GM23338 (cell line): Measurements from ENCODE around the gene CD1D. TPM values are rescaled to one million over a fixed set of nuclear protein-coding genes. Genes with fewer than 3 reads are reported as not detected.

Experiments
- ATAC-seq: fragments of 200-7000 bp; cut with Tn5 transposase; 3 replicates; pipeline ENCODE4 v1.9.1; 2020
- DNase-seq: peaks from one replicate; pipeline ENCODE4 v3.0.0-alpha.2; 2015; ENCODE audit warnings: low spot score
- H2AFZ ChIP-seq: fragments of 200-600 bp; sonication (generic); 2 replicates; pipeline ENCODE4 v1.8.0; 2016; ENCODE audit warnings: antibody characterized with exemption, mild to moderate bottlenecking, moderate library complexity
- H3F3A ChIP-seq: fragments of 200-600 bp; sonication (generic); replicated peaks from 2 replicates; pipeline ENCODE4 v1.8.0; 2017; ENCODE audit warnings: antibody characterized with exemption, mixed run types, low read depth
- H3K27ac ChIP-seq: fragments of 200-600 bp; sonication (generic); 2 replicates; pipeline ENCODE4 v1.6.1; 2016; ENCODE audit warnings: low read depth
- H3K27me3 ChIP-seq: fragments of 200-600 bp; sonication (generic); 2 replicates; pipeline ENCODE4 v1.8.0; 2016; ENCODE audit warnings: mild to moderate bottlenecking, mixed run types, moderate library complexity; ENCODE audit not compliant: insufficient read depth
- H3K36me3 ChIP-seq: fragments of 200-600 bp; sonication (generic); 2 replicates; pipeline ENCODE4 v1.8.0; 2016; ENCODE audit warnings: mild to moderate bottlenecking; ENCODE audit not compliant: insufficient read depth
- H3K4me1 ChIP-seq: fragments of 200-600 bp; sonication (generic); 2 replicates; pipeline ENCODE4 v1.8.0; 2016; ENCODE audit warnings: mild to moderate bottlenecking, moderate library complexity; ENCODE audit not compliant: insufficient read depth
- H3K4me2 ChIP-seq: fragments of 200-600 bp; sonication (generic); 2 replicates; pipeline ENCODE4 v1.7.1; 2017; ENCODE audit warnings: mixed run types
- H3K4me3 ChIP-seq: fragments of 200-600 bp; sonication (generic); 2 replicates; pipeline ENCODE4 v1.6.1; 2016; ENCODE audit warnings: mixed run types
- H3K79me2 ChIP-seq: fragments of 200-600 bp; sonication (generic); replicated peaks from 2 replicates; pipeline ENCODE4 v1.8.0; 2017; ENCODE audit warnings: mild to moderate bottlenecking; ENCODE audit not compliant: insufficient read depth
- H3K9me2 ChIP-seq: fragments of 200-600 bp; sonication (generic); 2 replicates; pipeline ENCODE4 v1.8.0; 2017; ENCODE audit not compliant: insufficient read depth
- H4K20me1 ChIP-seq: fragments of 200-600 bp; sonication (generic); replicated peaks from 2 replicates; pipeline ENCODE4 v1.8.0; 2017; ENCODE audit warnings: mild to moderate bottlenecking; ENCODE audit not compliant: insufficient read depth
- H3K27ac Mint-ChIP-seq: 2 replicates; pipeline ENCODE4 v1.8.0; 2020; ENCODE audit warnings: inconsistent platforms, mild to moderate bottlenecking, moderate library complexity, mixed read lengths
- H3K27me3 Mint-ChIP-seq: 3 replicates; pipeline ENCODE4 v1.8.0; 2022; ENCODE audit warnings: low read depth, mild to moderate bottlenecking, moderate library complexity, mixed read lengths, inconsistent platforms; ENCODE audit not compliant: insufficient read depth, poor library complexity
- H3K36me3 Mint-ChIP-seq: 3 replicates; pipeline ENCODE4 v1.8.0; 2021; ENCODE audit warnings: low read depth, mild to moderate bottlenecking, inconsistent platforms, moderate library complexity, mixed read lengths
- H3K4me1 Mint-ChIP-seq: 3 replicates; pipeline ENCODE4 v1.8.0; 2020; ENCODE audit warnings: mild to moderate bottlenecking, inconsistent platforms, mixed read lengths
- H3K4me3 Mint-ChIP-seq: 3 replicates; pipeline ENCODE4 v1.8.0; 2021; ENCODE audit warnings: moderate library complexity, mild to moderate bottlenecking, inconsistent platforms, mixed read lengths
- H3K9me3 Mint-ChIP-seq: 3 replicates; pipeline ENCODE4 v1.8.0; 2020; ENCODE audit warnings: moderate library complexity, mild to moderate bottlenecking, inconsistent platforms, mixed read lengths
- CREB1 ChIP-seq: fragments of 250-450 bp; sonication (Bioruptor Pico); IDR thresholded peaks from 2 replicates; pipeline ENCODE4 v1.5.0; 2020; ENCODE audit warnings: low read depth, mild to moderate bottlenecking, moderate library complexity
- EZH2 ChIP-seq: fragments of 200-600 bp; sonication (generic); IDR thresholded peaks from one replicate; pipeline ENCODE4 v1.8.0; 2017; ENCODE audit warnings: antibody characterized with exemption, mild to moderate bottlenecking, low read depth; ENCODE audit not compliant: unreplicated experiment
- EZH2phosphoT487 ChIP-seq: fragments of 200-600 bp; sonication (generic); IDR thresholded peaks from one replicate; pipeline ENCODE4 v1.8.1; 2018; ENCODE audit warnings: antibody characterized with exemption; ENCODE audit not compliant: unreplicated experiment
- JUNB ChIP-seq: IDR thresholded peaks from one replicate; pipeline ENCODE4 v1.6.1; 2016; ENCODE audit warnings: antibody characterized with exemption; ENCODE audit not compliant: unreplicated experiment
- NANOG ChIP-seq: IDR thresholded peaks from 2 replicates; pipeline ENCODE4 v1.6.1; 2016; ENCODE audit warnings: antibody characterized with exemption, borderline replicate concordance
- POLR2AphosphoS5 ChIP-seq: IDR thresholded peaks from 2 replicates; pipeline ENCODE4 v1.6.1; 2016; ENCODE audit warnings: antibody characterized with exemption, low read depth
- STAT1 ChIP-seq: IDR thresholded peaks from one replicate; pipeline ENCODE4 v1.6.1; 2016; ENCODE audit warnings: antibody characterized with exemption; ENCODE audit not compliant: unreplicated experiment
- ZNF114 ChIP-seq: fragments of 250-450 bp; sonication (Bioruptor Pico); IDR thresholded peaks from 2 replicates; pipeline ENCODE4 v1.5.0; 2020; ENCODE audit warnings: mild to moderate bottlenecking, moderate library complexity
- ZNF331 ChIP-seq: fragments of 250-450 bp; sonication (Bioruptor Pico); IDR thresholded peaks from 2 replicates; pipeline ENCODE4 v1.5.0; 2020; ENCODE audit warnings: low read depth, mild to moderate bottlenecking, moderate library complexity
- polyA plus RNA-seq: library from polyadenylated mRNA; unstranded; fragments of >200 nt; fragmentation: Nextera tagmentation; extraction: Ambion mirVana; gene quantifications from 2 replicates; pipeline ENCODE4 v1.2.1, GENCODE V29; 2016
- total RNA-seq: library from RNA; depleted of rRNA; stranded (reverse); fragments of >200 nt; shearing (Covaris generic); gene quantifications from 2 replicates; pipeline ENCODE4 v1.2.3, GENCODE V29; 2014
- TF ChIP-seq, protein P1 (sequence below), 2 experiments: fragments of 200-600 bp in 1 of 2; sonication (generic) in 1 of 2; conservative IDR thresholded peaks; 2 replicates each; pipeline versions ENCODE4 v1.5.1 to v1.6.1; 2016 to 2017; ENCODE audit warnings: antibody characterized with exemption in 2 of 2, low read depth in 2 of 2, mild to moderate bottlenecking in 2 of 2, moderate library complexity in 1 of 2

CD1D gene
- total and polyA plus RNA-seq, 2 experiments from 2014 or later: 1.5 to 2.7 TPM

DNA sequence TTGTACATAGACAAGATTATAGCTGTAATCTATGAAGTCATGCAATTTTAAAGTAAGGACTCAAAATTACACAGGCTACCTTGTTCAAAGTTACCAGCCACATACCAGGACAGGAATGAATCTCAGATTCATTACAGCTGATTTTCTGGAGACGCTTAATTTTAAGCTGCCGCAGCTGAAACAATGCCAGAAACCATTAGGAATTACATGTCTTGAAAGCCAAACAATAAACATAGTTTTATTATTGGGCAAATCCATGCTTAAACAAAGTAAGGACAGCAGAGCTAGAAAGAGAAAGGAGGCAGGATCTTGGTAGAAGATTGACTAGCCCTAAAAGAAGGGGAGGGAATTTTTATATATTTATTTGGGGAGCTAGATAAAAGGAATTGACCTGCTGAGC lies 19.2 kb upstream of the CD1D start:
- Histone ChIP-seq H3K36me3 (no peaks in the 10 kb centered on the region), H3K9me2 (peaks cover 11% of the 10 kb centered on the region; the same call in 1 of the 2 replicates), H3K79me2 (no peaks in the 10 kb centered on the region), H3K4me1 (no peaks in the 10 kb centered on the region), H3K27ac (no peak overlapping the region), H4K20me1 (no peaks in the 10 kb centered on the region), H3K4me3 (no peak overlapping the region), H3K4me2 (no peak overlapping the region), H3K27me3 (no peaks in the 10 kb centered on the region; the same call in 1 of the 2 replicates), H3F3A (no peaks in the 10 kb centered on the region), H2AFZ (no peak overlapping the region)
- no peaks in the 10 kb centered on the region; the same call in 1 of the 3 replicates for H3K4me1 Mint-ChIP-seq
- no peaks in the 10 kb centered on the region for H3K27me3 Mint-ChIP-seq
- ATAC-seq (no peak), DNase-seq (no peak)
- H3K4me3 Mint-ChIP-seq: no peak overlapping the region
- H3K27ac Mint-ChIP-seq: no peak overlapping the region
- TF ChIP-seq EZH2 (no peak), ZNF114 (CRISPR knock-in tag) (no peak), ZNF331 (no peak), JUNB (no peak), CREB1 (CRISPR knock-in tag) (no peak)
- TF ChIP-seq, protein P1, sequence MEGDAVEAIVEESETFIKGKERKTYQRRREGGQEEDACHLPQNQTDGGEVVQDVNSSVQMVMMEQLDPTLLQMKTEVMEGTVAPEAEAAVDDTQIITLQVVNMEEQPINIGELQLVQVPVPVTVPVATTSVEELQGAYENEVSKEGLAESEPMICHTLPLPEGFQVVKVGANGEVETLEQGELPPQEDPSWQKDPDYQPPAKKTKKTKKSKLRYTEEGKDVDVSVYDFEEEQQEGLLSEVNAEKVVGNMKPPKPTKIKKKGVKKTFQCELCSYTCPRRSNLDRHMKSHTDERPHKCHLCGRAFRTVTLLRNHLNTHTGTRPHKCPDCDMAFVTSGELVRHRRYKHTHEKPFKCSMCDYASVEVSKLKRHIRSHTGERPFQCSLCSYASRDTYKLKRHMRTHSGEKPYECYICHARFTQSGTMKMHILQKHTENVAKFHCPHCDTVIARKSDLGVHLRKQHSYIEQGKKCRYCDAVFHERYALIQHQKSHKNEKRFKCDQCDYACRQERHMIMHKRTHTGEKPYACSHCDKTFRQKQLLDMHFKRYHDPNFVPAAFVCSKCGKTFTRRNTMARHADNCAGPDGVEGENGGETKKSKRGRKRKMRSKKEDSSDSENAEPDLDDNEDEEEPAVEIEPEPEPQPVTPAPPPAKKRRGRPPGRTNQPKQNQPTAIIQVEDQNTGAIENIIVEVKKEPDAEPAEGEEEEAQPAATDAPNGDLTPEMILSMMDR (conservative IDR thresholded peaks at IDR 0.05; ENCODE audit: low read depth in 2 of 2): no peak
- no peaks in the 10 kb centered on the region for H3K9me3 Mint-ChIP-seq
- H3K36me3 Mint-ChIP-seq: no peaks in the 10 kb centered on the region

DNA sequence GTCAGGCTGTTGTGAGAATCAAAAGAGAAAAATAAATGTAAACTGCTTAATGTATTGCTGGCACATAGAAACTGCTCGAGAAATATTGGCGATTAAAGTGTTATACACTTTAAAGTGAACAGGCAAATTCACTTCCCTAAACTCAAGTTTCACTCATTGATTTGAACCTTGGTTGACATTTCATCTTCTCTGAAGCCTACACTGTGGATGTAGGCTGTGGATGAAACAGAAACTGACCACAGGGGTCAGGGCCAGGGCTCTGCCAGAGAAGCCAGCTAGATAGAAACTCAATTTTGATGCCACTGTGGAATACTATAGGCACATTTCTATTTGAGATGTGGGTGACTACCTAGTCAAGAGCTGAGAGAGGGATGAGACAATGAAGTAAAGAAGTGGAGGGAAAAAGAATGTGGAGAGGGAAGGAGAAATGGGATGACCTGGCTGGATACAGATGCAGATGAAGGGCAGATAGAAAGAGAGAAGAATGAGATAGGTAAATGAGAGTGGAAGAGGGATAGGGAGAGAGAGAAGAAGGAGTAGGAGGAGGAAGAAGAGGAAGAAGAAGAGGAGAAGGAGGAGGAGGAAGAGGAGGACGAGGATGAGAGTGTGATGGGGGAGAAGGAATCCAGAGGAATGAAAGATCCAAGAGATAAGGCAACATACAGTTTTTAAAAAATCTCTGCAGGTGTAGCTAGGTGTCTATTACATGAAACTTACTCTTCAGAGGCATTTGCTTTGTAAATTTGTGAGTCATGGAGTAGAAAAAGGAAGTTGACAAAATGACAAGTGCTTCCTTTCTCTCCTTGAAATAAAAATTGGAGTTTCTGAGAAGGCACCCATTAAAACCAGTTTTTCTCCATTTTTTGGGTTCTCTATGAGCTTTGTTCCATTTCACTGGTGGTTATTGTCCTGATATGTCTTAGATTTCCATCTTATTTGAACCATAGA lies 17.4 kb upstream of the CD1D start:
- Mint-ChIP-seq H3K4me1 (no peaks in the 10 kb centered on the region; the same call in 2 of the 3 replicates), H3K9me3 (no peaks in the 10 kb centered on the region), H3K4me3 (no peak overlapping the region), H3K27ac (no peak overlapping the region), H3K36me3 (no peaks in the 10 kb centered on the region), H3K27me3 (no peaks in the 10 kb centered on the region)
- DNase-seq (no peak), ATAC-seq (no peak)
- Histone ChIP-seq H3K36me3 (no peaks in the 10 kb centered on the region), H3K4me3 (no peak overlapping the region), H3F3A (no peaks in the 10 kb centered on the region), H3K79me2 (no peaks in the 10 kb centered on the region), H3K27me3 (no peaks in the 10 kb centered on the region; the same call in 1 of the 2 replicates), H3K4me1 (no peaks in the 10 kb centered on the region), H4K20me1 (no peaks in the 10 kb centered on the region), H2AFZ (peak overlapping the region; percentile 58; the same call in 1 of the 2 replicates), H3K9me2 (no peaks in the 10 kb centered on the region; the same call in 1 of the 2 replicates), H3K27ac (no peak overlapping the region), H3K4me2 (no peak overlapping the region)
- TF ChIP-seq, protein P1 (conservative IDR thresholded peaks at IDR 0.05; ENCODE audit: low read depth in 2 of 2): no peak
- TF ChIP-seq POLR2AphosphoS5 (no peak), EZH2 (no peak), EZH2phosphoT487 (no peak), CREB1 (CRISPR knock-in tag) (no peak), NANOG (no peak), ZNF331 (no peak), ZNF114 (CRISPR knock-in tag) (no peak), STAT1 (no peak)
